HS-27A (cell line): Measurements from ENCODE around the gene RPA3.

ENCODE experiments used
- DNase-seq: peaks from one replicate; pipeline ENCODE4 v3.0.0-alpha.2; 2012; ENCODE audit warnings: low read depth, missing footprints

Gene RPA3

GRCh38 chr7:7607010-7607409 lies 111.4 kb downstream of the RPA3 start:
- DNase-seq = no peak

- no peak for DNase-seq
These were observed 122.2 kb downstream of the RPA3 start for GRCh38 chr7:7596176-7596575.

- no peak for DNase-seq
These were observed 123.0 kb downstream of the RPA3 start for GRCh38 chr7:7595451-7595850.
